B cell (primary cell): ENCODE data around the gene HSD17B1. TPM values are rescaled to one million over a fixed set of nuclear protein-coding genes. Genes with fewer than 3 reads are reported as not detected.

ENCODE experiments used
- ATAC-seq: fragments of 200-7000 bp; cut with Tn5 transposase; one replicate; pipeline ENCODE4 v1.10.0; 2021; ENCODE audit warnings: low read depth, mild to moderate bottlenecking, moderate number of reproducible peaks, moderate library complexity
- CTCF ChIA-PET: fragments of 350-600 bp; sonication (Branson Sonifier 250); formaldehyde crosslinking; loops from one replicate; lab custom pipeline; 2021; ENCODE audit warnings: antibody characterized with exemption, inconsistent platforms; lab: Charles Lee
- POLR2A ChIA-PET: fragments of 350-600 bp; sonication (Branson Sonifier 250); formaldehyde crosslinking; loops from one replicate; lab custom pipeline; 2021; ENCODE audit warnings: antibody characterized with exemption; lab: Charles Lee
- DNase-seq: peaks from one replicate; pipeline ENCODE4 v3.0.0; 2013
- H2AFZ ChIP-seq: 2 replicates; pipeline ENCODE4 v1.6.1; 2012; ENCODE audit warnings: mild to moderate bottlenecking, low read depth, low read length; ENCODE audit not compliant: insufficient read depth, poor library complexity, severe bottlenecking
- H3K27ac ChIP-seq, 2 donors: 1 replicate in 1 of 2; 2 replicates in 1 of 2; pipeline ENCODE4 v1.5.1; 2012 to 2013; ENCODE audit warnings: low read length in 2 of 2, mild to moderate bottlenecking in 2 of 2, moderate library complexity in 1 of 2
- H3K27me3 ChIP-seq, 4 experiments: fragments of 200-600 bp in 1 of 4; sonication (generic) in 1 of 4; replicated peaks in 1 of 4; 1 replicate in 2 of 4; 2 replicates in 2 of 4; pipeline versions ENCODE4 v1.6.1 to v1.7.0; 2013 to 2016; ENCODE audit warnings: low read length in 3 of 4, mild to moderate bottlenecking in 2 of 4, mixed read lengths in 1 of 4, moderate library complexity in 1 of 4; ENCODE audit not compliant: insufficient read depth in 4 of 4, control insufficient read depth in 3 of 4; ENCODE audit errors: control extremely low read depth in 1 of 4
- H3K36me3 ChIP-seq, 2 experiments: replicated peaks in 1 of 2; 1 replicate in 1 of 2; 2 replicates in 1 of 2; pipeline versions ENCODE4 v1.6.1 to v1.7.1; 2013; ENCODE audit warnings: low read length in 1 of 2; ENCODE audit not compliant: insufficient read depth in 2 of 2, control insufficient read depth in 1 of 2; ENCODE audit errors: control extremely low read depth in 1 of 2, extremely low read depth in 1 of 2
- H3K4me1 ChIP-seq, 2 donors: fragments of 200-600 bp in 1 of 2; sonication (generic) in 1 of 2; 1 replicate in 1 of 2; 2 replicates in 1 of 2; pipeline versions ENCODE4 v1.5.1 to v1.6.1; 2013 to 2017; ENCODE audit warnings: low read length in 2 of 2; ENCODE audit not compliant: control insufficient read depth in 2 of 2, insufficient read depth in 2 of 2
- H3K4me2 ChIP-seq: replicated peaks from 2 replicates; pipeline ENCODE3; 2012; ENCODE audit warnings: mild to moderate bottlenecking, low read depth, low read length; ENCODE audit not compliant: poor library complexity, severe bottlenecking
- H3K4me3 ChIP-seq, 5 experiments: fragments of 200-600 bp in 1 of 5; sonication (generic) in 1 of 5; 1 replicate in 3 of 5; 2 replicates in 2 of 5; pipeline versions ENCODE4 v1.5.1 to v1.7.0; 2011 to 2016; ENCODE audit warnings: low read length in 4 of 5, mild to moderate bottlenecking in 4 of 5, low read depth in 2 of 5, control low read depth in 1 of 5, moderate library complexity in 1 of 5; ENCODE audit not compliant: insufficient read depth in 1 of 5; ENCODE audit errors: control extremely low read depth in 1 of 5, extremely low read depth in 1 of 5
- H3K79me2 ChIP-seq: fragments of 200-600 bp; sonication (generic); one replicate; pipeline ENCODE4 v1.6.0; 2016; ENCODE audit warnings: low read length; ENCODE audit not compliant: control insufficient read depth, insufficient read depth
- H3K9ac ChIP-seq: fragments of 200-600 bp; sonication (generic); 2 replicates; pipeline ENCODE4 v1.6.1; 2017; ENCODE audit warnings: mild to moderate bottlenecking, low read length, moderate library complexity
- H3K9me3 ChIP-seq, 3 donors: one replicate each; pipeline versions ENCODE4 v1.6.1 to v1.7.1; 2013; ENCODE audit warnings: low read length in 2 of 3; ENCODE audit not compliant: control insufficient read depth in 2 of 3, insufficient read depth in 1 of 3; ENCODE audit errors: control extremely low read depth in 1 of 3
- H4K20me1 ChIP-seq: 2 replicates; pipeline ENCODE4 v1.6.0; 2012; ENCODE audit warnings: mild to moderate bottlenecking, low read length; ENCODE audit not compliant: insufficient read depth, control insufficient read depth, poor library complexity, severe bottlenecking
- H3K27ac Mint-ChIP-seq: one replicate; pipeline ENCODE4 v1.8.0; 2021; ENCODE audit warnings: mixed read lengths
- H3K27me3 Mint-ChIP-seq: one replicate; pipeline ENCODE4 v1.8.0; 2021; ENCODE audit warnings: mixed read lengths
- H3K4me1 Mint-ChIP-seq: one replicate; pipeline ENCODE4 v1.8.0; 2021; ENCODE audit warnings: mixed read lengths
- H3K4me3 Mint-ChIP-seq: one replicate; pipeline ENCODE4 v1.8.0; 2021; ENCODE audit warnings: mixed read lengths
- H3K9me3 Mint-ChIP-seq: one replicate; pipeline ENCODE4 v1.8.0; 2022; ENCODE audit warnings: mixed read lengths; ENCODE audit not compliant: insufficient read depth
- CTCF ChIP-seq: fragments of 200-600 bp; IDR thresholded peaks from one replicate; pipeline ENCODE4 v1.8.0; 2022; ENCODE audit warnings: antibody characterized with exemption, mild to moderate bottlenecking
- EZH2 ChIP-seq: IDR thresholded peaks from 2 replicates; pipeline ENCODE4 v1.6.1; 2012; ENCODE audit warnings: borderline replicate concordance, low read depth, mild to moderate bottlenecking, moderate library complexity, low read length; ENCODE audit not compliant: insufficient read depth, poor library complexity, severe bottlenecking
- WGBS: methylation state at CpG from one replicate; pipeline ENCODE4 v1.1.5; 2013; ENCODE audit warnings: missing lambda C conversion rate; ENCODE audit not compliant: insufficient coverage; 5-methylcytosine and 5-hydroxymethylcytosine counted together
- intact Hi-C: fragments of 100-400 bp; cut with micrococcal nuclease; formaldehyde crosslinking; loops from one replicate; pipeline ENCODE4 v1.10.0; 2022
- polyA plus RNA-seq: library from polyadenylated mRNA; depleted of rRNA; stranded (reverse); fragments of >200 nt; gene quantifications from 2 replicates; pipeline ENCODE4 v1.2.3, GENCODE V29; 2012
- total RNA-seq, 2 donors: library from RNA; stranded (reverse); fragments of 120-200 nt in 1 of 2; gene quantifications; 1 replicate in 1 of 2; 2 replicates in 1 of 2; pipeline versions ENCODE4 v1.2.3 to v1.2.4, GENCODE V29; 2013 to 2022

HSD17B1 gene
- total and polyA plus RNA-seq, 2 donors (not counting 1 experiment from before 2014, with no cell fraction given), result 1.3 to 3.3 TPM

GRCh38 chr17:42536048-42536371, 16.7 kb upstream of the HSD17B1 start, which contains the start of gene NAGLU:
NAGLU (plus strand) TSS chr17:42536241; CDS start chr17:42536273, 32 bp downstream.
- ChIA-PET CTCF (interaction anchor here (0.5 to 2.7 kb wide), 12 partner anchors 9 to 289 kb away, joined by 3 to 16 read pairs (median 4); partner anchors contain the start of genes STAT3, STAT5A and TUBG1), POLR2A (interaction anchor here (0.9 to 1.7 kb wide), 6 partner anchors 12 to 147 kb away, joined by 3 to 9 read pairs (median 6); partner anchors contain the start of genes PSMC3IP and STAT3)
- intact Hi-C loops, result loop anchor here (1.0 to 5.0 kb wide), 7 partner anchors 12 to 635 kb away; partner anchors contain the start of genes MLX, NBR1, PLEKHH3 and PSMC3IP
- Mint-ChIP-seq H3K4me3 (peak within 1 kb of the TSS; percentile 93), H3K27ac (peak within 1 kb of the TSS; percentile 87), H3K9me3 (no peaks in the 10 kb centered on the region), H3K27me3 (no peaks in the 10 kb centered on the region), H3K4me1 (peaks cover 41% of the 10 kb centered on the region)
- peaks cover 27% of the 10 kb centered on the region for H3K79me2 ChIP-seq
- TF ChIP-seq CTCF (no peak), EZH2 (no peak)
- WGBS, result under 1% methylated on average over 40 of the region's 40 CpGs
- peak within 1 kb of the TSS; percentile 80 for H2AFZ ChIP-seq
- no peaks in the 10 kb centered on the region for H3K9me3 ChIP-seq
- H3K4me1 ChIP-seq, result peaks cover 24 to 31% of the 10 kb centered on the region in 2 donors
- peak within 1 kb of the TSS; percentile 92 for H3K4me2 ChIP-seq
- H3K4me3 ChIP-seq, result peak within 1 kb of the TSS; percentile 51 to 82 (median 70)
- no peaks in the 10 kb centered on the region for H3K27me3 ChIP-seq
- DNase-seq (peak; percentile 95), ATAC-seq (peak; percentile 90)
- H3K27ac ChIP-seq, result peak within 1 kb of the TSS; percentile 86 to 94
- peaks cover 0 to 11% of the 10 kb centered on the region in 2 experiments for H3K36me3 ChIP-seq
- H3K9ac ChIP-seq, result peak within 1 kb of the TSS; percentile 75
- H4K20me1 ChIP-seq, result peaks cover 19% of the 10 kb centered on the region
